Lower leg skin (tissue), 4 donors: ENCODE results near the gene HOMER2. TPM values are rescaled to one million over a fixed set of nuclear protein-coding genes. Genes with fewer than 3 reads are reported as not detected.
"Not testable (repeated sequence)": the region's sequence is repeated elsewhere in the genome, so short reads cannot be mapped to it uniquely, and the experiment has no call there.

ENCODE experiments used
- DNase-seq, 2 donors: peaks; one replicate each; pipeline ENCODE4 v3.0.0-alpha.2; 2019; ENCODE audit warnings: low spot score in 2 of 2
- H3K4me3 ChIP-seq: fragments of 200-600 bp; sonication (generic); 2 replicates; pipeline ENCODE4 v1.5.1; 2017; ENCODE audit warnings: mild to moderate bottlenecking, low read depth; ENCODE audit not compliant: poor library complexity, severe bottlenecking
- POLR2A ChIP-seq, 2 donors: fragments of 450-650 bp; IDR thresholded peaks; one replicate each; pipeline ENCODE4 v1.6.1; 2016 to 2017; ENCODE audit warnings: antibody characterized with exemption in 2 of 2, mild to moderate bottlenecking in 1 of 2, moderate library complexity in 1 of 2
- WGBS, 2 donors: methylation state at CpG; one replicate each; pipeline ENCODE4 v1.1.5; 2018; 5-methylcytosine and 5-hydroxymethylcytosine counted together
- intact Hi-C: fragments of 100-400 bp; cut with DNase I; formaldehyde crosslinking; loops from one replicate; pipeline ENCODE4 v1.15.0; 2023; ENCODE audit warnings: low total_unique reads
- total RNA-seq, 4 donors: library from RNA; depleted of rRNA; stranded (reverse); fragments of >200 nt; gene quantifications; one replicate each; pipeline ENCODE4 v1.1.0, GENCODE V29; 2016
- TF ChIP-seq, protein P1 (sequence below), 3 donors: fragments of 450-650 bp; IDR thresholded peaks; one replicate each; pipeline ENCODE4 v1.5.1; 2016; ENCODE audit warnings: antibody characterized with exemption in 3 of 3, mild to moderate bottlenecking in 3 of 3, moderate library complexity in 2 of 3

Gene HOMER2
- total RNA-seq, 4 donors from 2014 or later: 88.3 to 129 (median 108) TPM

GRCh38 chr15:82901114-82901805 is 51.3 kb downstream of the HOMER2 start:
- no peak overlapping the region for H3K4me3 ChIP-seq
- TF ChIP-seq, protein P1, sequence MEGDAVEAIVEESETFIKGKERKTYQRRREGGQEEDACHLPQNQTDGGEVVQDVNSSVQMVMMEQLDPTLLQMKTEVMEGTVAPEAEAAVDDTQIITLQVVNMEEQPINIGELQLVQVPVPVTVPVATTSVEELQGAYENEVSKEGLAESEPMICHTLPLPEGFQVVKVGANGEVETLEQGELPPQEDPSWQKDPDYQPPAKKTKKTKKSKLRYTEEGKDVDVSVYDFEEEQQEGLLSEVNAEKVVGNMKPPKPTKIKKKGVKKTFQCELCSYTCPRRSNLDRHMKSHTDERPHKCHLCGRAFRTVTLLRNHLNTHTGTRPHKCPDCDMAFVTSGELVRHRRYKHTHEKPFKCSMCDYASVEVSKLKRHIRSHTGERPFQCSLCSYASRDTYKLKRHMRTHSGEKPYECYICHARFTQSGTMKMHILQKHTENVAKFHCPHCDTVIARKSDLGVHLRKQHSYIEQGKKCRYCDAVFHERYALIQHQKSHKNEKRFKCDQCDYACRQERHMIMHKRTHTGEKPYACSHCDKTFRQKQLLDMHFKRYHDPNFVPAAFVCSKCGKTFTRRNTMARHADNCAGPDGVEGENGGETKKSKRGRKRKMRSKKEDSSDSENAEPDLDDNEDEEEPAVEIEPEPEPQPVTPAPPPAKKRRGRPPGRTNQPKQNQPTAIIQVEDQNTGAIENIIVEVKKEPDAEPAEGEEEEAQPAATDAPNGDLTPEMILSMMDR (IDR thresholded peaks at IDR 0.05): no peak
- TF ChIP-seq POLR2A (IDR thresholded peaks at IDR 0.05): no peak
- 82 to 89% methylated on average over 6 of the region's 6 CpGs for WGBS, 2 donors
- DNase-seq: peak in 1 of 2 donors; percentile 48
- intact Hi-C loops: no loop called here

GRCh38 chr15:82900511-82901060 is 51.9 kb downstream of the HOMER2 start:
- H3K4me3 ChIP-seq: no peak overlapping the region
- DNase-seq: no peak
- intact Hi-C loops: no loop called here
- 67 to 74% methylated on average over 1 of the region's 1 CpG for WGBS, 2 donors
- TF ChIP-seq POLR2A (IDR thresholded peaks at IDR 0.05): no peak
- TF ChIP-seq, protein P1 (IDR thresholded peaks at IDR 0.05): no peak

- peak in 1 of 2 donors; percentile 45 for DNase-seq
- WGBS, 2 donors: 86 to 87% methylated on average over 2 of the region's 2 CpGs
- intact Hi-C loops: no loop called here
- no peak overlapping the region for H3K4me3 ChIP-seq
- TF ChIP-seq, protein P1 (IDR thresholded peaks at IDR 0.05): no peak
- TF ChIP-seq POLR2A (IDR thresholded peaks at IDR 0.05): no peak
These were observed 53.6 kb downstream of the HOMER2 start for GRCh38 chr15:82898961-82899360.

DNA sequence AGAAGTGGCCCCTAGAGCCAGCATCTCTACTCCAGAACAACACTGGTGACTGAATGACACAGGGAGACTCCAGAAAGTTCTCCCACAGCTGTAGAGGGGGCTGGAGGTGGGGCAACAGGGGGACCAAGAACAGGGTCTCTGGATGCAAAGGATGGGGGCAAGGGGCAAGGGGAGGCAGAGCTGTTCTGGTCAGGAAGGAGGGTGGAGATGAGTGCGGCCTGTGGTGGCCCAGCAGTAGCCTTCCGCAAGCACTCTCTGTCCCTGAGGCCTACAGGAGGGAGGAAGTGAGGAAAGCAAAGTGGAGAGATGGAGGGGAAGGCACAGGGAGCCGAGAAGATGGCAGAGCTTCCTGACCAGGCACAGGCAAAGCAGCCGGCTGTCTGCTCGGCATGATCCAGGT is 56.5 kb downstream of the HOMER2 start:
- peak in 1 of 2 donors; percentile 61 for DNase-seq
- 92 to 94% methylated on average over 5 of the region's 5 CpGs for WGBS, 2 donors
- no peak overlapping the region for H3K4me3 ChIP-seq
- intact Hi-C loops: no loop called here
- TF ChIP-seq, protein P1 (IDR thresholded peaks at IDR 0.05): no peak
- TF ChIP-seq POLR2A (IDR thresholded peaks at IDR 0.05): no peak

DNA sequence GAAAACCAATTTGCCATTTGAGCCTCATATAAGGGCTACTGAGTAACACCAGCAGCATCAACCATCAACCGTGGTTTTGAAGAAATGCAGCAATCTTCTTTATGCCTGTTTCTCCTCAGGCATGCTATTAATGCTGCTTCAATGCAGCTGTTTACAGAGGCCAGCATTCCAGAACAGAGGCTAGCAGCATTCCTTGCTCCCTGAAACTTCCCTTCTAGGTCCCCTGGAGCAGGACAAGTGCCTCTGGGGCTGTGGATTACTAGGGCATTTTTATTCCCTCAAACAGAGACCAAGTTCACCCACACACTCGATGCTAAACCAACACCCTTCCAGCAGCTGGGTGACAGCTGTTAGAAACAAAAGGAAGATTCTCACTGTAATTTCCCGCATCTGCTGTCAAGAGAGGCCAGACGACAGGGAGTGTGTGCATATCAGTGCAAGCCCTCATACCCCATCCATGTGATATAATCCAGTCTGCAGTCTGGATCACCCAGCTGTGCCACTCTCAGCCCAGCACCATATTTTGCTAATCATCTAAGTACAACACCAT is 57.5 kb downstream of the HOMER2 start:
- intact Hi-C loops: no loop called here
- peak in 1 of 2 donors; percentile 25 for DNase-seq
- 36 to 46% methylated on average over 4 of the region's 4 CpGs for WGBS, 2 donors
- no peak overlapping the region for H3K4me3 ChIP-seq
- no peak for TF ChIP-seq POLR2A (IDR thresholded peaks at IDR 0.05)

DNA sequence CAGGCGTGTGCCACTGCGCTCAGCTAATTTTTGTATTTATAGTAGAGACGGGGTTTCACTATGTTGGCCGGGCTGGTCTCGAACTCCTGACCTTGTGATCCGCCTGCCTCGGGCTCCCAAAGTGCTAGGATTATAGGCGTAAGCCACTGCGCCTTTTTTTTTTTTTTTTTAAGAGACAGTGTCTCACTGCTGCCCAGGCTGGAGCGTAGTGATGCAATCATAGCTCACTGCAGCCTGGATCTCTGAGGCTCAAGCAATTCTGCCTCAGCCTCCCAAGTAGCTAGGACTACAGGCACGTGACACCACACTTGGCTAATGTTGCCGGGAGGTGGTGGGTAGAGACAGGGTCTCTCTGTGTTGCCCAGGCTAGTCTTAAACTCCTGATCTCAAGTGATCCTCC is 59.0 kb downstream of the HOMER2 start:
- intact Hi-C loops, H3K4me3 ChIP-seq, DNase-seq: not testable (repeated sequence)
- WGBS, 2 donors: 95% methylated on average over 12 of the region's 12 CpGs
